Measurements from ENCODE around the gene STAMBPL1.

Gene STAMBPL1

DNA sequence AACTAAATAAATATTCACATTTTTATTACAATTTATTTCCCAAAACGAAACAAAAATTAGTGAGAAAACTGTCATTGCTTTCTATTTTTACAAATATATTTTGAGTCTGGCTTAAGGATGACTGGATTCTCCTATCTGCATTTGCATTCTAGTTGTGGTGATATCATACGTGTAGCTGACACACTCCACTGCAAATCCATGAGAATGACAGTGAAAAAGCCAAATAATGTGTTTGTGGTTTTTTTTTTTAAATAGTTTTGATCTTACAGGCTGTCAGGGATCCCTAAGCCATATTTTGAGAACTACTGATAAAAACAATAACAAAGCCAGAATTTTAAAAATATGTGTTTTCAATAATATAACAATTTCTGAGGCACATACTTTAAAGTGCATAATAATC lies 5.8 kb upstream of the STAMBPL1 start:
- WGBS, 2 donors (ENCODE audit: extremely low coverage in 2 of 2, insufficient read length in 2 of 2, insufficient replicate concordance in 1 of 2): no CpG with 5 or more reads among the region's 2 CpGs

GRCh38 chr10:88875081-88875480 lies 5.0 kb upstream of the STAMBPL1 start:
- no peak for DNase-seq (ENCODE audit: low spot score)
- H3K27me3 ChIP-seq (ENCODE audit: control insufficient read depth in 3 of 3, insufficient read depth in 3 of 3, low read depth in 1 of 3, low read length in 3 of 3): peaks cover 0 to 41% (median 12%) of the 10 kb centered on the region in 3 experiments
- no peak overlapping the region for H3K4ac ChIP-seq (ENCODE audit: low read length)
- H3K4me2 ChIP-seq (ENCODE audit: insufficient read depth, low read length, poor library complexity, severe bottlenecking): no peak overlapping the region
- no peak overlapping the region for H3K4me3 ChIP-seq (ENCODE audit: low read length in 2 of 2)
- H2BK5ac ChIP-seq (ENCODE audit: low read length): no peak overlapping the region
- H3K9ac ChIP-seq (ENCODE audit: low read depth, low read length, poor library complexity): no peak overlapping the region
- no peaks in the 10 kb centered on the region for H3K36me3 ChIP-seq (replicated peaks in 1 of 2; ENCODE audit: control insufficient read depth in 2 of 2, insufficient read depth in 2 of 2, low read length in 2 of 2)
- no peak overlapping the region for H2BK15ac ChIP-seq (ENCODE audit: low read length)
- H3K14ac ChIP-seq (ENCODE audit: low read length): no peak overlapping the region
- no peak overlapping the region for H3K27ac ChIP-seq (replicated peaks; ENCODE audit: low read length)
- H2AFZ ChIP-seq (ENCODE audit: low read length): no peak overlapping the region
- H3K4me1 ChIP-seq (ENCODE audit: control insufficient read depth in 2 of 2, insufficient read depth in 1 of 2, low read depth in 1 of 2, low read length in 2 of 2): peaks cover 1 to 2% of the 10 kb centered on the region in 2 donors
- no peak overlapping the region for H4K8ac ChIP-seq (ENCODE audit: low read depth, low read length)
- H2BK12ac ChIP-seq (ENCODE audit: low read length): no peak overlapping the region
- no peaks in the 10 kb centered on the region for H3K79me1 ChIP-seq (ENCODE audit: low read depth, low read length)
- H3K9me3 ChIP-seq (replicated peaks in 1 of 2; ENCODE audit: control insufficient read depth in 2 of 2, insufficient read depth in 1 of 2, low read depth in 1 of 2, low read length in 2 of 2): no peaks in the 10 kb centered on the region
- H4K91ac ChIP-seq (ENCODE audit: low read depth, low read length, poor library complexity): no peak overlapping the region
- no peak overlapping the region for H3K23ac ChIP-seq (ENCODE audit: low read depth, low read length, poor library complexity)
- H2BK120ac ChIP-seq (ENCODE audit: low read depth, low read length): no peak overlapping the region
- no peak overlapping the region for H2AK5ac ChIP-seq (ENCODE audit: low read depth, low read length)
- no peak overlapping the region for H3K18ac ChIP-seq (ENCODE audit: low read length)

More for the DNA sequence above, 5.8 kb upstream of the STAMBPL1 start:
- H3K9me3 ChIP-seq (replicated peaks in 1 of 2; ENCODE audit: control insufficient read depth in 2 of 2, insufficient read depth in 1 of 2, low read depth in 1 of 2, low read length in 2 of 2): no peaks in the 10 kb centered on the region
- H2BK12ac ChIP-seq (ENCODE audit: low read length): no peak overlapping the region
- no peak overlapping the region for H2BK15ac ChIP-seq (ENCODE audit: low read length)
- no peak overlapping the region for H3K14ac ChIP-seq (ENCODE audit: low read length)
- no peak for DNase-seq (ENCODE audit: low spot score)
- H3K18ac ChIP-seq (ENCODE audit: low read length): no peak overlapping the region
- no peak overlapping the region for H2AK5ac ChIP-seq (ENCODE audit: low read depth, low read length)
- no peaks in the 10 kb centered on the region for H3K79me1 ChIP-seq (ENCODE audit: low read depth, low read length)
- no peak overlapping the region for H3K27ac ChIP-seq (replicated peaks; ENCODE audit: low read length)
- no peak overlapping the region for H4K8ac ChIP-seq (ENCODE audit: low read depth, low read length)
- no peaks in the 10 kb centered on the region for H3K36me3 ChIP-seq (replicated peaks in 1 of 2; ENCODE audit: control insufficient read depth in 2 of 2, insufficient read depth in 2 of 2, low read length in 2 of 2)
- H3K4ac ChIP-seq (ENCODE audit: low read length): no peak overlapping the region
- peaks cover 0 to 36% (median 6%) of the 10 kb centered on the region in 3 experiments for H3K27me3 ChIP-seq (ENCODE audit: control insufficient read depth in 3 of 3, insufficient read depth in 3 of 3, low read depth in 1 of 3, low read length in 3 of 3)
- no peak overlapping the region for H2AFZ ChIP-seq (ENCODE audit: low read length)
- no peak overlapping the region for H4K91ac ChIP-seq (ENCODE audit: low read depth, low read length, poor library complexity)
- H2BK5ac ChIP-seq (ENCODE audit: low read length): no peak overlapping the region
- H3K23ac ChIP-seq (ENCODE audit: low read depth, low read length, poor library complexity): no peak overlapping the region
- H3K4me1 ChIP-seq (ENCODE audit: control insufficient read depth in 2 of 2, insufficient read depth in 1 of 2, low read depth in 1 of 2, low read length in 2 of 2): no peaks in the 10 kb centered on the region
- no peak overlapping the region for H3K4me2 ChIP-seq (ENCODE audit: insufficient read depth, low read length, poor library complexity, severe bottlenecking)
- no peak overlapping the region for H3K4me3 ChIP-seq (ENCODE audit: low read length in 2 of 2)
- no peak overlapping the region for H2BK120ac ChIP-seq (ENCODE audit: low read depth, low read length)
- no peak overlapping the region for H3K9ac ChIP-seq (ENCODE audit: low read depth, low read length, poor library complexity)

DNA sequence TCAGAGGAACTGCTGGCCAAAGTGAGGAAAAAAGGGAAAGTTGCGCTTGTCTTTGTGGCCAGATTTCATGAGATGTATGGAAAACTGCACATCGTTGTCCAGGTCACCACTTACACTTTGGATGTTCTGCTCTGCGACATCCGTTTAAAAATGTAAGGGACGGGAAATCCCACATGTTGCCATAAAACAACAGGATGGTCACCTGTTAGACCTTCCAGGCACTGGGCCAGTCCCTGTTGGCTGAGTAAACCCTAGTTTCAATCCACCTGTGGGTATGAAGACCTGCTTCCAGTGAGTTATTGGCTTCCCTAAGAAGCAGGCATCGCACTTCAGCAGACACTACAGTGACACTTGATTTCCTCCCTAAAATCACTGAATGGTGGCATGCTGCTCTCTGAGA lies 2.7 kb upstream of the STAMBPL1 start:
- Histone ChIP-seq H3K27ac (replicated peaks; ENCODE audit: low read length) (no peak overlapping the region), H3K4me1 (ENCODE audit: control insufficient read depth in 2 of 2, insufficient read depth in 1 of 2, low read depth in 1 of 2, low read length in 2 of 2) (peaks cover 1 to 4% of the 10 kb centered on the region in 2 donors), H3K4ac (ENCODE audit: low read length) (no peak overlapping the region), H3K23ac (ENCODE audit: low read depth, low read length, poor library complexity) (no peak overlapping the region), H3K9ac (ENCODE audit: low read depth, low read length, poor library complexity) (no peak overlapping the region), H4K91ac (ENCODE audit: low read depth, low read length, poor library complexity) (no peak overlapping the region), H3K9me3 (replicated peaks in 1 of 2; ENCODE audit: control insufficient read depth in 2 of 2, insufficient read depth in 1 of 2, low read depth in 1 of 2, low read length in 2 of 2) (no peaks in the 10 kb centered on the region), H3K4me2 (ENCODE audit: insufficient read depth, low read length, poor library complexity, severe bottlenecking) (no peak overlapping the region), H2BK15ac (ENCODE audit: low read length) (no peak overlapping the region), H3K14ac (ENCODE audit: low read length) (no peak overlapping the region), H3K36me3 (replicated peaks in 1 of 2; ENCODE audit: control insufficient read depth in 2 of 2, insufficient read depth in 2 of 2, low read length in 2 of 2) (no peaks in the 10 kb centered on the region), H2AFZ (ENCODE audit: low read length) (no peak overlapping the region), H2AK5ac (ENCODE audit: low read depth, low read length) (no peak overlapping the region), H3K4me3 (ENCODE audit: low read length in 2 of 2) (no peak overlapping the region), H2BK5ac (ENCODE audit: low read length) (no peak overlapping the region), H2BK12ac (ENCODE audit: low read length) (no peak overlapping the region), H3K79me1 (ENCODE audit: low read depth, low read length) (no peaks in the 10 kb centered on the region), H2BK120ac (ENCODE audit: low read depth, low read length) (no peak overlapping the region), H3K18ac (ENCODE audit: low read length) (no peak overlapping the region), H3K27me3 (ENCODE audit: control insufficient read depth in 3 of 3, insufficient read depth in 3 of 3, low read depth in 1 of 3, low read length in 3 of 3) (peaks cover 0 to 41% (median 12%) of the 10 kb centered on the region in 3 experiments), H4K8ac (ENCODE audit: low read depth, low read length) (no peak overlapping the region)
- DNase-seq (ENCODE audit: low spot score): no peak
- no CpG with 5 or more reads among the region's 6 CpGs for WGBS, 2 donors (ENCODE audit: extremely low coverage in 2 of 2, insufficient read length in 2 of 2, insufficient replicate concordance in 1 of 2)

GRCh38 chr10:88880282-88881076 lies 434 bp downstream of the STAMBPL1 start:
- no peak overlapping the region for H2BK12ac ChIP-seq (ENCODE audit: low read length)
- H3K79me1 ChIP-seq (ENCODE audit: low read depth, low read length): no peaks in the 10 kb centered on the region
- peak overlapping the region; percentile 96 for H3K18ac ChIP-seq (ENCODE audit: low read length)
- H3K36me3 ChIP-seq (replicated peaks in 1 of 2; ENCODE audit: control insufficient read depth in 2 of 2, insufficient read depth in 2 of 2, low read length in 2 of 2): no peaks in the 10 kb centered on the region
- H2AK5ac ChIP-seq (ENCODE audit: low read depth, low read length): no peak overlapping the region
- no peak overlapping the region for H3K27ac ChIP-seq (replicated peaks; ENCODE audit: low read length)
- H3K14ac ChIP-seq (ENCODE audit: low read length): peak overlapping the region; percentile 95
- H2BK120ac ChIP-seq (ENCODE audit: low read depth, low read length): no peak overlapping the region
- H3K4me3 ChIP-seq (ENCODE audit: low read length in 2 of 2): peak overlapping the region; percentile 55 to 95
- peak; percentile 62 for DNase-seq (ENCODE audit: low spot score)
- H3K4me1 ChIP-seq (ENCODE audit: control insufficient read depth in 2 of 2, insufficient read depth in 1 of 2, low read depth in 1 of 2, low read length in 2 of 2): peaks cover 1 to 4% of the 10 kb centered on the region in 2 donors
- no peak overlapping the region for H4K8ac ChIP-seq (ENCODE audit: low read depth, low read length)
- no peak overlapping the region for H3K4ac ChIP-seq (ENCODE audit: low read length)
- peak overlapping the region; percentile 44 for H3K23ac ChIP-seq (ENCODE audit: low read depth, low read length, poor library complexity)
- no peak overlapping the region for H2BK5ac ChIP-seq (ENCODE audit: low read length)
- H2BK15ac ChIP-seq (ENCODE audit: low read length): peak overlapping the region; percentile 22
- H3K27me3 ChIP-seq (ENCODE audit: control insufficient read depth in 3 of 3, insufficient read depth in 3 of 3, low read depth in 1 of 3, low read length in 3 of 3): peaks cover 0 to 29% (median 12%) of the 10 kb centered on the region in 3 experiments
- peak overlapping the region; percentile 93 for H2AFZ ChIP-seq (ENCODE audit: low read length)
- H4K91ac ChIP-seq (ENCODE audit: low read depth, low read length, poor library complexity): no peak overlapping the region
- peak overlapping the region; percentile 93 for H3K9ac ChIP-seq (ENCODE audit: low read depth, low read length, poor library complexity)
- peak overlapping the region; percentile 99 for H3K4me2 ChIP-seq (ENCODE audit: insufficient read depth, low read length, poor library complexity, severe bottlenecking)
- no CpG with 5 or more reads among the region's 84 CpGs for WGBS, 2 donors (ENCODE audit: extremely low coverage in 2 of 2, insufficient read length in 2 of 2, insufficient replicate concordance in 1 of 2)
- H3K9me3 ChIP-seq (replicated peaks in 1 of 2; ENCODE audit: control insufficient read depth in 2 of 2, insufficient read depth in 1 of 2, low read depth in 1 of 2, low read length in 2 of 2): no peaks in the 10 kb centered on the region
